Measurements from ENCODE around the gene GLT6D1.
A peak's percentile ranks its signal among the peaks of the same experiment; 100 is the strongest.
"Not testable (repeated sequence)": the region's sequence is repeated elsewhere in the genome, so short reads cannot be mapped to it uniquely, and the experiment has no call there.

Gene GLT6D1

GRCh38 chr9:135664801-135665794 is 25.8 kb upstream of the GLT6D1 start:
- no peak for DNase-seq

- no peak for DNase-seq
These were observed 24.9 kb upstream of the GLT6D1 start for GRCh38 chr9:135664266-135664665.

DNA sequence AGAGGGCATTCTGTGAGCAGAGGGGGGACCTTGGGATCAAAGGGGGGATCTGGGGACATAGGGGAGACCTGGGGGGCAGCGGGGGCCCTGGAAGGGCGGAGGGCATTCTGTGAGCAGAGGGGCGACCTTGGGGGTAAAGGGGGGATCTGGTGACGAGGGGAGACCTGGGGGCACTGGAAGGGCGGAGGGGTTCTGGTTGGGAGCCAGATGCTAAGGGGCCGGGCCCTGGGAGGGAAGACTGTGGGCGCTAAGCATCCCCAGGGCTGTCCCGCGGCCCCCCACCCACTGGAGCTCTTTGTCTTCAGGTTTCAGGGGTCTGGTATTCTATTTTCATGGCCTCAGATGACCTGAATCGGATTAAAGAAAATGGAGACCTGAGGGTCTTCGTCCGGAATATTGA is 24.5 kb upstream of the GLT6D1 start:
- no peak for DNase-seq

DNA sequence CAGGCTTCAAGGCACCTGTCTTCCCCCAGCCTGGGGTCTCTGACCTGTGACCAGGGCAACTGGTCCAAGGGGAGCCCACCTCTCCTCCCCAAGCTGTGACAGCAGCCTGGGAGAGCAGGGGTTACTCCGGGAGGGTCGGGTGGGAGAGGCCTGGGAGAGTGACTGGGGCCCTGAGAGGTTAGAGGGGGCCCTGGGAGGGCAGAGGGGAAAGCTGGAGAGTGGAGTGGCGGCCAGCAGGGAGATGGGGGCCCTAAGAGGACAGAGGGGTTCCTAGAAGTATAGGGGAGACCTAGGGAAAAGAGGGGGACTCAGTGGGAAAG is 24.1 kb upstream of the GLT6D1 start:
- no peak for DNase-seq

DNA sequence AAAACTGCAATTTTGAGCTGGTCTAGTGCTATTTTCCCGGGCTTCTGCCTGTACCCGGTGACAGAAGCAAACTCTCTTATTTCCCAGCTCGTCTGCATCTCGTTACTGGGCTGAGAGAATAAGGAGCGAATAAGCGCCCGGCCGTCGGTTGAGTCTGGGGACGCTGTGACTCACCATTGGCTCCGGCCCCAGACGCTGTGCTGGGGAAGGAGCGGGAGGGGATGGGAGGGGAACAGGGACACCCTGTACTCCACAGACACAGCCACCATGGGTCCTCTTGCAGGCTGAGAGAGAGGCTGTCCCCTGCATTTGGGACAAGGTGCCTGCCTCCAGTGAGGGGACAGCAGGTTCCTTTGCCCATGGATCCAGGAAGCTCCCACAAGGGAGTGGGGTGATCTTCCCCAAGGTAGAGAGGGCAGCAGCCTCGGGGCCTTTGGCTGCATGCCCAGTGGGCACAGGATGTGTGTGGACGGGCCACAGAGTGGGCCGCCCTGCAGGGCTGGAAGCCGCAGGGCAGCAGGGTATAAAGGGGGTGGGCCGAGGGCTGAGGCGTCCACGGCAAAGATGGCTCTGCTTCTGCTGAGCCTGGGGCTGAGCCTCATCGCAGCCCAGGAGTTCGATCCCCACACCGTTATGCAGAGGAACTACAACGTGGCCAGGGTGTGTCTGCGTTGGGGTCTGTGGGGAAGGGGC is 23.6 kb upstream of the GLT6D1 start, which contains the start of gene LCN9:
Gene LCN9 (plus strand): TSS at position 552 of the 693 bp plus-strand sequence. CDS start 13 bp downstream, at position 565.
- DNase-seq = no peak

DNA sequence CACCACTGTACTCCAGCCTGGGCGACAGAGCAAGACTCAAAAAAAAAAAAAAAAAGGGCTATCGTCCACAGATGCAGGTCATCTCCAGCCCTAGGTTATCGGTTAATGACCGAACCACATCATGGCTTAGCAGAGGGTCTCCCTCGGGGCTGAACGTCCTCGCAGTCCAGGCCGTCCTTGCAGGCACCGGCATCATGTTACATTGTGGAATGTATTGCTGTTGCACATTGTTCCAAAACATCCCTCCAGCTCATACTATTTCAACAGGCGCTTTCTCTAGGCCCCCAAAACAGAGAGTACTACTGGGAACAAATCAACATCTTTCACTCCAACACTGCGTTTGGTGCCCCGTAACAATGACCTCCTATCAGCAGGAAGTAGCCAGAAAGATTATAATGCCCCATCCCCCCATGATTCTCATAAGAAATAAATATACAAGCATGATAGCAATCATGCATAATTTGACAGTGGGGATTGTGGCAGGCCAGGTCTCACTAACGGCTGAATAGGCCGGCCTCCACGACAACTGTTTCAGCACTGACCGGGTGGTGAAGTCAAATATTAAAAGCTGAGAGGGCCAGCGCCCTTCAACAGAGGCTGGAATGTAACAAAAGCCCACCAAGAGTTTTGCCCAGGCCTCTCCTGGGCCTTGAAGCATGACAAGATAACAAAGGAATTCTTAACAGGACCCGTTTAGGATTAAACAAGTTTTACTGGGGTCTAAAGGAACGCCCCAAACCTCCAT is 22.6 kb upstream of the GLT6D1 start:
- DNase-seq = no peak

DNA sequence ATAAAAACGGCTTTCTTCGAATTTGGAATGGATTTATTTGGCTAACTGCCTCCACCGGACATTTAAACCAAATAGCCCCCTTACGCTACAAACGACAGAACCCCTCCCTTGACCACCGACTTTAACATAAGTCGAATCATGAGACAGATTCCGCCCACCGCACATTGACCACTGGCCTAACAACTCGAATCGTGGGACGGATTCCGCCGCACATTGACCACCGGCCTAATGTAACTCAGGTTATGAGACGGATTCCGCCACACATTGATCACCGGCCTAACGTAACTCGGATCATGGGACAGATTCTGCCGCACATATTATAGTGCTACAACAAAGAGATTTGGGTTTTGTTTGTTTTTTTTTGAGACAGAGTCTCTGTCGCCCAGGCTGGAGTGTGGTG is 21.1 kb upstream of the GLT6D1 start:
- DNase-seq = no peak

DNA sequence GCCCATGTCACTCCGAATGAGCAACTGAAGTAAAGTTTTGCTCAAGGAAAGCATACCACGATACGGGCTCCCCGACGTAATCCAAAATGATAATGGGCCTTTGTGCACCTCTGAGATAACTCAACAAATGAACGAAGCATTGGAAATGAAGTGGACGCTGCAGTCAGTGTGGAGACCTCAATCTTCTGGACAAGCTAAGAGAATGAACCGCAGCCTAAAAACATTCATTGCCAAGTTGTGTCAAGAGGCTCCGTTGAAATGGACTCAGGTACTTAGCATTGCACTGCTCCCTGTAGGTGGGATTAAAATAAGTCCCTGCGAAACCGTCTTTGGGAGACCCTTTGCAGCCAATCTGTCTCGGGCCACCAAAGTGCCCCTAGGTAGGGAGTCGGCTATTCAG is 19.9 kb upstream of the GLT6D1 start:
- DNase-seq = no peak

DNA sequence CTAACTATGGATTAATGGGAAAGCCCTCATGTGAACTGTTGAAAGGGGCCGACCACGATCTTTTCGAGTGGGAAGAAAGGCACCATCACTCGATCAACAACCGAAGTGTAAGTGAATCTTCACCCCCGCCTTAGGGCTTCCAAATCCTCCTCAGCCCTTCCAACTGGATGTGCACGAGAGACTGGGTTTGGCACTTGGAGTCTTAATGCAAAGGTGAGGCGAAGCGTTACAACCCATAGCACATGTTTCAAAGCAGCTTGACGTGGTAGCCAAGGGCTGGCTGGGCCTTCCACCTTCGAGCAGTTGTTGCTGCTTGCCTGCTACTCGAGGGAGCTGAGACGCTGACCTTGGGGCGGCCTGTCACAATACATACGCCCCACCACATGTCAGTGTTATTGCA is 18.1 kb upstream of the GLT6D1 start:
- DNase-seq = no peak

- no peak for DNase-seq
These were observed 16.0 kb upstream of the GLT6D1 start for GRCh38 chr9:135655317-135655716.

DNA sequence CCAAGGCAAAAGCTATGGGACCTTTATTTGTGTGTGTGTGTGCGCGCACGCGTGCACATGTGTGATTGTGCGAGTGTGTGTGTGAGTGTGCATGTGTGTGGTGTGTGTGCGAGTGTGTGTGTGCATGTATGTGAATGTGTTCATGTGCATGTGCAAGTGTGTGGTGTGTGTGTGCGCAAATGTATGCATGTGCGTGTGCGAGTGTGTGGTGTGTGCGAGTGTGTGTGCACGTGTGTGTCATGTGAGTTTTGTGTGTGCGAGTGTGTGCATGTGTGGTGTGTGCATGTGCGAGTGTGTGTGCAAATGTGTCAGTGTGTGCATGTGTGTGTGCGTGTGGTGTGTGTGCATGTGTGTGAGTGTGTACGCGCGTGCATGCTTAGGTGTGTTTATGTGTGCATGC is 11.1 kb upstream of the GLT6D1 start:
- DNase-seq = no peak

GRCh38 chr9:135649508-135649907 is 10.2 kb upstream of the GLT6D1 start:
- no peak for DNase-seq

GRCh38 chr9:135648494-135649410 is 9.4 kb upstream of the GLT6D1 start:
- DNase-seq = no peak

GRCh38 chr9:135647884-135648283 is 8.5 kb upstream of the GLT6D1 start:
- no peak for DNase-seq

DNA sequence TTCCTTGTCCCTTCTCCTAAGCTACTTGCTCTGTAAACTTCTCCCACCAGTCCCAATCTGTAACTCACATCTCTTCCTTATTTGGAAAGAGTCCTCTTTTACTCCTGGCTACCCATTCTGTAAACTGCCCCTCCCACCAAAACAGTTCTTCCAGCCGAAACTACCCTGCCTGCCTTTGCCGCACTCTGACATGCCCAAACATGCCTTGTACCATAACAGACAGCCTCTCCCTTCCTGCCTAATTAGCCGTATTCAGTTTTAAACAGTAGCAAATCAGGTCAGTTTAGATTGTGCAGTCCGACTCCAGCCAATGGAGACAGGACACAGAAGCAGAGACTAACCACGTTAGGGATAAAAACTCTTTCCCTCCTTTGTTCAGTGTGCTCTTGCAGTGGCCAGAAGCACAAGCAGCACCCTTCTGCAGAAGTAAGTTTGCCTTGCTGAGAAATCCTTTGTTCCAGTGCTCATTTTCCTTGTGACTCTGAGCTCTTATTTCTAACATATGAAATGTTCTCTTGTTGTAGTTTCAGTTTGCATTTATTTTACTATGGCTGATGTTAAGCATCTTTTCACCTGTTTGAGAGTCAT is 5.4 kb upstream of the GLT6D1 start:
- peak; percentile 24 for DNase-seq

- DNase-seq = no peak
These were observed 2.4 kb upstream of the GLT6D1 start for GRCh38 chr9:135641745-135642144.

GRCh38 chr9:135641047-135641446 is 1.7 kb upstream of the GLT6D1 start:
- no peak for DNase-seq

GRCh38 chr9:135636930-135637530 is 2.3 kb downstream of the GLT6D1 start:
- not testable (repeated sequence) for DNase-seq

DNA sequence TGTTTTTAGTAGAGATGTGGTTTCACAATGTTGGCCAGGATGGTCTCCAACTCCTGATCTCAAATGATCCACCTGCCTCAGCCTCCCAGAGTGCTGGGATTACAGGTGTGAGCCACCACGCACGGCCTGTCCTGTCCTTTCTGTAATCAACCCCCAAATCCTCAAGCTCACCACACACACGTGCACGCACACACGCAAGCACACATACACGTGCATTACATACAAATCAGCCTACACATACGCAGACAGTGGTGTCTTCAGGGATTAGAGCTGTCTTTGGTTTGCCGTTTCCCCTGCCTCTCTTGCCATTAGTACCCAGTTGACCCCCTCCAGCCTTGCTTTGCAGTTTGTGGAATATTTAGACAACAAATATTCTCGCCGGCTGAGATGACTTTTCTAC is 6.5 kb downstream of the GLT6D1 start:
- DNase-seq = no peak

- no peak for DNase-seq
These were observed 15.1 kb downstream of the GLT6D1 start for GRCh38 chr9:135624282-135624681.

DNA sequence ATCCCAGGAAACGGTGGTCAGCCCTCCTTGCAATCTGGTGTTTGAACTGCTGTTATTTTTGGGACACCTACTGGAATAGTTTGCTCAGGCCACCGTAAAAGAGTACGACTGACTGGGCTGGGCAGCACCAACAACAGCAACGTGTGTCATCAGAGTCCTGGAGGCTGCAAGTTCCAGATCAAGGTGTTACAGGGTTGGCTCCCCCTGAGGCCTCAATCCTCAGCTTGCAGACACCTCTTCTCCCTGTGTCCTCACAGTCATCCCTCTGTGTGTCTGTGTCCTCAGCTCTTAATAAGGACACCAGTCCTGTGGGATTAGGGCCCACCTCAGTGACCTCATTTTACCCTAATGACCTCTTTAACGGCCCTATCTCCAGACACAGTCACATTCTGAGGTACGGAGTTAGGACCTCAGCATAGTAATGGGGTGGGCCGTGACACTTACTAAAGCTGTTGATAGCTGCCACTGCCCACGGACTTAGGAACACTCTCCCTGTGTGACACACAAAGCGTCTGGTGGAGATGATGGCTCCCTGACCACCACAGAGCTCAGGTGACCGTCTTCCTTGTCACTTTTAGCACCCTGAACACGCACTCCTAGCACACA is 16.8 kb downstream of the GLT6D1 start:
- no peak for DNase-seq
